GM23248 (cell line): ENCODE data around the gene SLC2A4. TPM values are rescaled to one million over a fixed set of nuclear protein-coding genes. Genes with fewer than 3 reads are reported as not detected.

Experiments used
- DNase-seq: peaks from one replicate; pipeline ENCODE4 v3.0.0-alpha.2; 2015
- H2AFZ ChIP-seq: fragments of 200-600 bp; sonication (generic); 2 replicates; pipeline ENCODE4 v1.6.1; 2016; ENCODE audit warnings: antibody characterized with exemption
- H3F3A ChIP-seq: fragments of 200-600 bp; sonication (generic); 2 replicates; pipeline ENCODE4 v1.6.1; 2016; ENCODE audit warnings: mild to moderate bottlenecking, antibody characterized with exemption, mixed run types; ENCODE audit not compliant: insufficient read depth
- H3K27ac ChIP-seq: fragments of 200-600 bp; sonication (generic); 2 replicates; pipeline ENCODE4 v1.5.1; 2016; ENCODE audit warnings: mild to moderate bottlenecking
- H3K27me3 ChIP-seq: fragments of 200-600 bp; sonication (generic); replicated peaks from 2 replicates; pipeline ENCODE4 v1.6.1; 2016; ENCODE audit warnings: mild to moderate bottlenecking; ENCODE audit not compliant: insufficient read depth
- H3K36me3 ChIP-seq: fragments of 200-600 bp; sonication (generic); 2 replicates; pipeline ENCODE4 v1.6.1; 2016; ENCODE audit warnings: low read depth, mild to moderate bottlenecking
- H3K4me1 ChIP-seq: fragments of 200-600 bp; sonication (generic); 2 replicates; pipeline ENCODE4 v1.6.1; 2016; ENCODE audit warnings: mild to moderate bottlenecking; ENCODE audit not compliant: insufficient read depth
- H3K4me2 ChIP-seq: fragments of 200-600 bp; sonication (generic); one replicate; pipeline ENCODE4 v1.6.1; 2016; ENCODE audit warnings: mild to moderate bottlenecking; ENCODE audit not compliant: unreplicated experiment
- H3K4me3 ChIP-seq: fragments of 200-600 bp; sonication (generic); 2 replicates; pipeline ENCODE4 v1.5.1; 2016; ENCODE audit warnings: mild to moderate bottlenecking
- H3K79me2 ChIP-seq: fragments of 200-600 bp; sonication (generic); 2 replicates; pipeline ENCODE4 v1.6.1; 2016; ENCODE audit warnings: mild to moderate bottlenecking; ENCODE audit not compliant: insufficient read depth
- H3K9ac ChIP-seq: fragments of 200-600 bp; sonication (generic); 2 replicates; pipeline ENCODE4 v1.6.1; 2016; ENCODE audit warnings: mild to moderate bottlenecking
- H3K9me2 ChIP-seq: fragments of 200-600 bp; sonication (generic); 2 replicates; pipeline ENCODE4 v1.6.1; 2016; ENCODE audit warnings: mixed run types, mild to moderate bottlenecking, moderate library complexity; ENCODE audit not compliant: insufficient read depth
- H3K9me3 ChIP-seq: fragments of 200-600 bp; sonication (generic); one replicate; pipeline ENCODE4 v1.6.1; 2017; ENCODE audit warnings: low read depth
- H4K20me1 ChIP-seq: fragments of 200-600 bp; sonication (generic); 2 replicates; pipeline ENCODE4 v1.6.0; 2016; ENCODE audit not compliant: insufficient read depth
- EZH2 ChIP-seq: fragments of 200-600 bp; sonication (generic); IDR thresholded peaks from 2 replicates; pipeline ENCODE4 v1.6.1; 2018; ENCODE audit warnings: antibody characterized with exemption, mild to moderate bottlenecking; ENCODE audit not compliant: insufficient read depth, poor library complexity, severe bottlenecking
- EZH2phosphoT487 ChIP-seq: fragments of 200-600 bp; sonication (generic); IDR thresholded peaks from 2 replicates; pipeline ENCODE4 v1.6.1; 2018; ENCODE audit warnings: antibody characterized with exemption, moderate library complexity, mild to moderate bottlenecking, low read depth; ENCODE audit not compliant: insufficient read depth
- WGBS, 2 experiments: methylation state at CpG; one replicate each; pipeline ENCODE4 v1.1.6; 2015 to 2017; ENCODE audit warnings: low lambda C conversion rate in 2 of 2, low coverage in 1 of 2; ENCODE audit errors: missing lambda C conversion rate in 2 of 2; 5-methylcytosine and 5-hydroxymethylcytosine counted together
- in situ Hi-C: fragments of 300-500 bp; cut with MboI; formaldehyde crosslinking; loops from 2 replicates; pipeline ENCODE4 v1.15.0; 2020
- polyA plus RNA-seq: library from polyadenylated mRNA; unstranded; fragments of >200 nt; fragmentation: Nextera tagmentation; extraction: Ambion mirVana; gene quantifications from 2 replicates; pipeline ENCODE4 v1.2.1, GENCODE V29; 2016
- total RNA-seq: library from RNA; depleted of rRNA; stranded (reverse); fragments of >200 nt; shearing (Covaris generic); gene quantifications from 2 replicates; pipeline ENCODE4 v1.2.3, GENCODE V29; 2014

The SLC2A4 gene
- total and polyA plus RNA-seq, 2 experiments from 2014 or later, result 0.08 TPM; not detected in 1

DNA sequence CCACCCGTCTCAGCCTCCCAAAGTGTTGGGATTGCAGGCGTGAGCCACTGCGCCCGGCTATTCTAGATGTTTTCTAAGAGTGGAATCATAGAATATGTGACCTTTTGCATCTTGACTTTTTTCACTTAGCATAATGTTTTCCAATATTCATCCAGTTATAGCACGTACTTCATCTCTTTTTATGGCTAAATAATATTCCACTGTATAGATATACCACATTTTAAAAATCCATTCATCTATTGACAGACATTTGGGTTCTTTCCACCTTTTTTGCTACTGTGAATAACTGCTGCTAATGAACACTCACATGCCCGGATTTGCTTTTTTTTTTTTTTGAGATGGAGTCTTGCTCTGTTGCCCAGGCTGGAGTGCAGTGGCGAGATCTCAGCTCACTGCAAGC is 22.7 kb downstream of the SLC2A4 start:
- Histone ChIP-seq H3F3A (peaks cover 14% of the 10 kb centered on the region), H2AFZ (no peak overlapping the region), H3K9me2 (no peaks in the 10 kb centered on the region), H3K4me3 (no peak overlapping the region), H3K27ac (no peak overlapping the region), H3K9ac (no peak overlapping the region), H3K4me1 (peaks cover 1% of the 10 kb centered on the region), H3K79me2 (peaks cover 18% of the 10 kb centered on the region), H4K20me1 (peaks cover 2% of the 10 kb centered on the region), H3K4me2 (no peak overlapping the region), H3K36me3 (0 out of 2 replicates have a peak, but pooled peaks cover under 1% of the 10 kb centered on the region), H3K9me3 (no peaks in the 10 kb centered on the region), H3K27me3 (no peaks in the 10 kb centered on the region; the same call in 1 of the 2 replicates)
- in situ Hi-C loops, result no loop called here
- no peak for DNase-seq
- 83 to 84% methylated on average over 7 of the region's 7 CpGs for WGBS, 2 experiments
- no peak for TF ChIP-seq EZH2phosphoT487
- TF ChIP-seq EZH2, result no peak

DNA sequence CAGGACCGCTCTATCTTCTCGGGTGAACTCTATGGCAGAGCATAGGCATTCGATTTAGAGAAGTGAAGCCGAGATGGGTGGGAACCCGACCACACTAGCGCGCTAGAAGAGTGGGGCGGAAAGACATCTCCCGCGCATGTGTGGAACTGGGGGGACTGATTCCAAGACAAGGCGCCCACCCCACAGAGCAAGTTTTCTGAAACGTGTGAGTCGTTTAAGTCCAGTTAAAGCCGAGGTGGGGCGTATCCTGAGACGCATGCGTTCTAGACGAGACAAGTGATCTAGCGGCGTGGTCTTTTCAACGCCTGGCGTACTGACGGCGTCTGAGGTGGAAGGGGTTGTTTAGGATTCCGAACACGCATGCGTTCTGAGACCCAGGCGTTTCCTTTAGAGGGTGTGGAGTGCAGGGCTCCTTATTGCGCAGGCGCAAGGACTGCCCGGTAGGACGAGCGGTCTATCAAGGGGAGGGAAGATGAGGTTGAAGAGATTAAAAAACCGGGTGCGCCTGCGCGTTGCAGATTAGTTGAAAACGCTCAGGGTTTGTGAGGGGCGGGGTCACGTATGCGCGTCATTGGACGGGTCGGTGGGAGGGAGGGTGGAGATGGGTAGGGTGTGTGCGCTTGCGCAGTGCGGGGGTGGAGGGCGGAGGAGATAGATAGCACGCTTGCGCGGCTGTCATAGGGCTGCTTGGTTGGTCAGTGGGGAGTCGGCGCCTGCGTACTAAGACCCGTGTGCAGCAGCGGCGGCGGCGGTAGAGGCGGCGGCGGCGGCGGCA is 25.6 kb downstream of the SLC2A4 start, which contains the start of gene EIF5A:
Gene EIF5A (plus strand): TSS at position 718 of the 775 bp plus-strand sequence. CDS start 2,008 bp downstream, outside the sequence.
- DNase-seq, result peak; percentile 100

DNA sequence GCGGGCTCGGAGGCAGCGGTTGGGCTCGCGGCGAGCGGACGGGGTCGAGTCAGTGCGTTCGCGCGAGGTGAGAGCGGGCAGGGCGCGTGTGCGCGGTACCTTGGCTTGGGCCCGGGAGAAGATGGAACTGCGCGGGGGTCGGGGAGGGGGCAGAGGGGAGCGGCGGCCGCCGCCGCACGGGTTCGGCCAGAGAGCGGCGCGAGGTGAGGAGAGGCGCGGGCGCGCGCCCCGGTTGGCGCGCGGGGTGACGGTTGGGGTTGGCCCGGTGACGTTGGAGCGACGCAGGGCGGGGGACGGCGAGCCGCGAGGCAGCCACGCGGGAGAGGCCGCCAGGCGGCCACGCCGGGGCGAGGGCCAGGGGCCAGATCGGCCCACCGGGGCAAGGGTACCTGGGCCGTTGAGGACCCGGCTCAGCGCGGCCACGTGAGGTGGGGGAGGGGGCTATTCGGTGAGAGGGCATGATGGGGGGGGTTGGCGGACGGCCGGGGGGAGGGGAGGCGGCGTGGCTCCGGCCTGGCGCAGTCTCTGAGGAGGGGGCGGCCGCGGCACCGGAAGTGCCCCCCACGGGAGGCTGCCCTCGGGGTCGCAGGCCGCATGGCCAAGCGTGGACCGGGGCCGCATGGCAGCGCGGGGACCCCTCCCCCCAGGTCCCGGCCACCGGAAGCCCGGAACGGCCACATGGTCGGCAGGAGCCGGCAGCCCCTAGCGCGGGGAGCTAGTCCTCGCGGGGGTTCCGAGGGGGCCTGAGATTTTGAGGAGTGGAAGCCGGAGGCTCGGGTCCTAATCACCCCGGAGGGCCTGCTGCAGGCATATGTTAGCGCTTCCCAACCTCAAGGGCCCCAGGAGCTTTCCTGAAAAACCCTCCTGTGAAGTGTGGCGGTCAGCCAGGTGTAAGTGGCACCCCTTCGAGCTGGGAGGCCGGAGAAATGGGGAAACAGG is 26.4 kb downstream of the SLC2A4 start:
- Histone ChIP-seq H3F3A (peaks cover 50% of the 10 kb centered on the region), H3K27me3 (no peaks in the 10 kb centered on the region), H3K4me1 (peaks cover 29% of the 10 kb centered on the region), H3K27ac (peak overlapping the region; percentile 96), H3K4me2 (peak overlapping the region; percentile 98), H4K20me1 (peaks cover 19% of the 10 kb centered on the region), H3K9me3 (no peaks in the 10 kb centered on the region), H3K9me2 (no peaks in the 10 kb centered on the region), H3K36me3 (peaks cover 35% of the 10 kb centered on the region), H2AFZ (no peak overlapping the region), H3K9ac (peak overlapping the region; percentile 98), H3K4me3 (peak overlapping the region; percentile 91), H3K79me2 (peaks cover 56% of the 10 kb centered on the region)
- DNase-seq, result peak; percentile 79
- TF ChIP-seq EZH2, result no peak
- TF ChIP-seq EZH2phosphoT487, result no peak
- 1 to 2% methylated on average over 42 to 78 of the region's 104 CpGs for WGBS, 2 experiments
- in situ Hi-C loops, result no loop called here

More for the DNA sequence above, 25.6 kb downstream of the SLC2A4 start, which contains the start of gene EIF5A:
- Histone ChIP-seq H3K27me3 (no peaks in the 10 kb centered on the region), H3K9me2 (no peaks in the 10 kb centered on the region), H3K9me3 (no peaks in the 10 kb centered on the region), H2AFZ (peak within 1 kb of the TSS; percentile 96), H3K79me2 (peaks cover 47% of the 10 kb centered on the region), H3K4me2 (peak within 1 kb of the TSS; percentile 98), H3K36me3 (peaks cover 26% of the 10 kb centered on the region), H3K9ac (peak within 1 kb of the TSS; percentile 98), H4K20me1 (peaks cover 19% of the 10 kb centered on the region), H3F3A (peaks cover 41% of the 10 kb centered on the region), H3K4me1 (peaks cover 23% of the 10 kb centered on the region), H3K4me3 (peak within 1 kb of the TSS; percentile 91), H3K27ac (peak within 1 kb of the TSS; percentile 96)
- WGBS, 2 experiments, result 1 to 2% methylated on average over 55 to 64 of the region's 64 CpGs
- no peak for TF ChIP-seq EZH2
- no peak for TF ChIP-seq EZH2phosphoT487
- in situ Hi-C loops, result no loop called here
